Measurements from ENCODE around the gene CLBA1. TPM values are rescaled to one million over a fixed set of nuclear protein-coding genes. Genes with fewer than 3 reads are reported as not detected.

The CLBA1 gene
- total and polyA plus RNA-seq, 8 donors: 7.1 to 17.2 (median 13.3) TPM

DNA sequence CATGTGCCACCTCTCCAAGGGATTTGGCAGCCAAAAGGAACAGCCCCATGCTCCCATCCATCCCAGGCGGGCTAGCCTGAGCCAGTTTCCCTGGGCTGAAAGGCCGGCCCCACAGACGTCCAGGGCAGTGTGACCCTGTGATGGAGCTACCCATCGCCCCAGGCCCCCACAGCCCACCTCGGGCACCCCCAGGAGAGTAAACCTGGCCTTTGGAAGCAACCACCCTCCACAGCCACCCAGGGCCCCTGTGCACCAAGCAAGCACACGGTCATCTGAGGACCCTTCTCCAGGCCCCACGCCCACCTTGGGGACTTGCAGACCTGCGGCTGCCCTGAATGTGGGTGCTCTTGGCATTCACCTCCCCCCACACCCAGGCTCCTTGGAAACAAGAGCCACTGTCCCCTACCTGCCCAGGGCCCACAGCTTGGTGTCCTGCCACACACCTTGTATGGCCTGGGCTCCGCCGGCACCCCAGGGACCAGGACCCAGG, 15.8 kb upstream of the CLBA1 start:
- Histone ChIP-seq H3K4me1 (peaks cover 61 to 77% of the 10 kb centered on the region in 2 donors), H3K27ac (peak overlapping the region in 1 of 2 donors; percentile 76), H3K27me3 (peaks cover 0 to 24% of the 10 kb centered on the region in 2 donors), H3K9me3 (no peaks in the 10 kb centered on the region), H3K36me3 (no peaks in the 10 kb centered on the region), H3K4me3 (peak overlapping the region in 1 of 2 donors; percentile 9)
- DNase-seq: peak in 1 of 4 donors; percentile 71
- intact Hi-C loops (cut with DNase I): no loop called here
- no peak for ATAC-seq
- TF ChIP-seq, protein P1, sequence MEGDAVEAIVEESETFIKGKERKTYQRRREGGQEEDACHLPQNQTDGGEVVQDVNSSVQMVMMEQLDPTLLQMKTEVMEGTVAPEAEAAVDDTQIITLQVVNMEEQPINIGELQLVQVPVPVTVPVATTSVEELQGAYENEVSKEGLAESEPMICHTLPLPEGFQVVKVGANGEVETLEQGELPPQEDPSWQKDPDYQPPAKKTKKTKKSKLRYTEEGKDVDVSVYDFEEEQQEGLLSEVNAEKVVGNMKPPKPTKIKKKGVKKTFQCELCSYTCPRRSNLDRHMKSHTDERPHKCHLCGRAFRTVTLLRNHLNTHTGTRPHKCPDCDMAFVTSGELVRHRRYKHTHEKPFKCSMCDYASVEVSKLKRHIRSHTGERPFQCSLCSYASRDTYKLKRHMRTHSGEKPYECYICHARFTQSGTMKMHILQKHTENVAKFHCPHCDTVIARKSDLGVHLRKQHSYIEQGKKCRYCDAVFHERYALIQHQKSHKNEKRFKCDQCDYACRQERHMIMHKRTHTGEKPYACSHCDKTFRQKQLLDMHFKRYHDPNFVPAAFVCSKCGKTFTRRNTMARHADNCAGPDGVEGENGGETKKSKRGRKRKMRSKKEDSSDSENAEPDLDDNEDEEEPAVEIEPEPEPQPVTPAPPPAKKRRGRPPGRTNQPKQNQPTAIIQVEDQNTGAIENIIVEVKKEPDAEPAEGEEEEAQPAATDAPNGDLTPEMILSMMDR (IDR thresholded peaks at IDR 0.05): no peak

DNA sequence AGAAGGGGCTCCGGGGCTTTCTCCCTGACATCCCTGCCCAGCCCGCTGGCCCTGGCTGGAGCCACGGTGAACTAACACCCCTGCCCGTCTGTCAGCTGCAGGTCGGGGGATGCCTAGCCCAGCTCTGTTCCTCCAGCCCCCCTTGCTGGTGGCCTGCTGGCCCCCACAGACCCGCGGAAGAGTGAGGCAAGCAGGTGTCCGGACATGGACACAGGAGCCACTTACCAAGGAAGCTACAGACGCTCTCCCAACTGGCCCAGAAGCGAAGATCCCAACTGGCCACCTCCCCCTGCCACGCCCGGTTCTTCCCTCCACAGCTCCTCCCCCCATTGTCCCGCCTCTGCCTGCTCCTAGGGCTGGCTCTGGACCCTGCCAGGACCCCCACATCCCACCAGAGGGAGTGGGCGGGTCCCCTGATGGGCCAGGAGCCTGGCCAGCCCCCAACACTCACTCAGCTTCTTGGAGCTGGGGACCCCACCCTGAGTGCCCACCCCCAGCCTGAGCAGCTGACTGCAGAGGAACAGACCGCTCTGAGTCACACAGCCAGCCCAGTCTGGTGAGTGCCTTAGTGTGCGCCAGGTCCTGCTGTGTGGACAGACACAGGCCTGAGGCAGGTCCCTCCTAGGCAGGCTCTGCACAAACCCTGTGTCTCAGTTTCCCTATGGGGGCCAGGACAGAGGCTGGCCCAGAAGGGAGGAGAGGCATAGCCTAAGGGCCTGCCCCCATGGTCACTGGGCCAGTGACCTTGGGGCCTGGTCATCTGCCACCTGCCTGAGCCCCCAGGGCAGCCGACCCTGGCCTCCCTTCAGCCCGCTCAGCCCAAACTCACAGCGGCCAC, 15.1 kb upstream of the CLBA1 start:
- peaks cover 0 to 24% of the 10 kb centered on the region in 2 donors for H3K27me3 ChIP-seq
- ATAC-seq (no peak), DNase-seq (peak in 2 of 4 donors; percentile 76 to 80)
- no peaks in the 10 kb centered on the region for H3K36me3 ChIP-seq
- TF ChIP-seq, protein P1 (IDR thresholded peaks at IDR 0.05): no peak
- H3K4me1 ChIP-seq: peaks cover 61 to 84% of the 10 kb centered on the region in 2 donors
- peak overlapping the region in 1 of 2 donors; percentile 9 for H3K4me3 ChIP-seq
- no peaks in the 10 kb centered on the region for H3K9me3 ChIP-seq
- intact Hi-C loops (cut with DNase I): no loop called here
- peak overlapping the region; percentile 29 to 56 for H3K27ac ChIP-seq

DNA sequence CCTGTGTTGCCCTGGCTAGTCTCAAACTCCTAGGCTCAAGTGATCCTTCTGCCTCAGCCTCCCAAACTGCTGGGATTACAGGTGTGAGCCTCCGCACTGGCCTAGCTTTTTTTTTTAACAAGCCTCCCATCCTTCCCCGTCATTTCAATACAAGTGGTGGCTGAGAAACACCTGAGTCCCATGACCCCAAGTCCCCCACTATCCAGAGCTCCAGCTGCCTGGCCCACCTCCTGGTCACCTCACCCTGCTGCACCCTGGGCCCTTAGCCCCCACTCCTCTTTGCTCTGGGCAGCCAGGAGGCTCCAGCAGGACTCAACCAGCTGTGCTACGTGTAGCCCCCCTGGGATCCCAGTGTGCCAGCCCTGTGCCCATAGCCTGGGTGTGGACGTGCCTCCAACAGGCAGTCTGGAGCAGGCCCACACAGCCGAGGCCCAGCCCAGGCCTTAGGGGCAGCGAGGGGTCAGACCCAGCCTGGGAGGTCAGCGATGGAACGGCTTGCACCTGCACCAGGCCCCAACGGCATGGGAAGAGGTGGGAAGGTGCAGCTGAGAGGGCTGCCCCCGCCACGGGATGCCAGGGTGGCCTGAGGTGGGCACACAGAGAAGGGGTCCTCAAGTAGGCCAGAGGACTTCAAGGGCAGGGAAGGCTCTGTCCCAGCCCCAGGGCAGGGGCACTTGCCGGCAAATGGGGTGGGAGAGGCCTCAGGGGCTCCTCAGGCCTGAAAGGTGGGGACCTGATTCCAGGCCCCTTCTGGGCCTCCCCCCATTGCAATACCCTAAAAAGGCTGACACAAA, 13.9 kb upstream of the CLBA1 start:
- no peaks in the 10 kb centered on the region for H3K36me3 ChIP-seq
- H3K27ac ChIP-seq: peak overlapping the region; percentile 86
- no peak overlapping the region for H3K4me3 ChIP-seq
- intact Hi-C loops (cut with DNase I): no loop called here
- DNase-seq (peak in 1 of 4 donors; percentile 67), ATAC-seq (no peak)
- H3K27me3 ChIP-seq: peaks cover 0 to 27% of the 10 kb centered on the region in 2 donors
- no peaks in the 10 kb centered on the region for H3K9me3 ChIP-seq
- TF ChIP-seq, protein P1 (IDR thresholded peaks at IDR 0.05): no peak
- peaks cover 60 to 94% of the 10 kb centered on the region in 2 donors for H3K4me1 ChIP-seq

DNA sequence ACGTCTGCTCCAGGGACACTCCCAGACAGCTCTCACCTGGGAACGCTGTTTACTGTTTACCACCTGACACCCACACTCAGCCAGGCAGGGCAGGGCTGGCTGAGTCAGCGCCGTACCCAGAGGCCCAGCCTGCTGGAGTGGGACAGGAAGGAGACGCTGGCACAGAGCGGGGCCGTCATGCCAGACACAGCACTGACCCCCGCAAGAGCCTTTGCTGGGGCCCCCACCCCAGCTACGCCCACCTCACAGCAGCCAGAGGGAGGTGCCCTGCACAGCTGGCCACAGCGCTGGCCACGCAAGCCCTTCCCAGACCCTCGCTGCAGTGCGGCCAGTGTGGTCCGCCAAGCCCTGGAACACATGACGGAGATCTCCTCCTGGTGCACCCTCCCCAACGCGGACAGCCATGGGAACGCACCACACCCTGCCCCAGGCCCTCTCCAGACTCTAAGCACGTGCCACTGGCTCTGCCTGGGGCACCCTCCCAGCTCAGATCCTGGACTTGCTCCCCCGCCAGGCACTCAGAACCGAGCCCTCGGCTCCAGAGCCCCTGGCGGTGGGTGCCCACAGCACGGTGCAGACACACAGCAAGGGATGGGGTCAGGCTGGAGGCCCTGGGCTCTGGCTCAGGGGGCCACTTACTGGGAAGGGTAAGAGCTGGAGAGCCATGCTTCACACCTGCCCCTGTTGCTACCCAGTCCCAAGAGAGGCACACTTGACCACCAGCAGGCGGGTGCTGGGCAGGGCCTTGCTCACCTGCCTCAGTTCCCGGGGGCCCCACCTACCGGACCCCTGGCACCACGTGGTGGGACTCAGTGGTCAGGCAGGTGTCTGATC, 13.1 kb upstream of the CLBA1 start:
- intact Hi-C loops (cut with DNase I): no loop called here
- H3K9me3 ChIP-seq: no peaks in the 10 kb centered on the region
- TF ChIP-seq, protein P1 (IDR thresholded peaks at IDR 0.05): no peak
- DNase-seq: peak in 3 of 4 donors; percentile 60 to 91 (median 84)
- ATAC-seq: peak; percentile 52
- H3K4me3 ChIP-seq: no peak overlapping the region
- H3K27ac ChIP-seq: peak overlapping the region; percentile 86
- H3K27me3 ChIP-seq: peaks cover 0 to 27% of the 10 kb centered on the region in 2 donors
- H3K36me3 ChIP-seq: no peaks in the 10 kb centered on the region
- peaks cover 57 to 97% of the 10 kb centered on the region in 2 donors for H3K4me1 ChIP-seq

All from left lung (tissue), 10 donors.